Gastroesophageal sphincter (tissue), 3 donors: ENCODE measurements around the gene TBCE.

Experiments used
- POLR2AphosphoS5 ChIP-seq: sonication (generic); formaldehyde crosslinking; IDR thresholded peaks from one replicate; pipeline ENCODE4 v1.6.1; 2017; ENCODE audit warnings: antibody characterized with exemption
- TF ChIP-seq, protein P1 (sequence below), 4 experiments: fragments of 200-600 bp in 2 of 4; fragments of 450-650 bp in 2 of 4; sonication (generic) in 1 of 4; IDR thresholded peaks; one replicate each; pipeline ENCODE4 v1.5.1; 2017 to 2019; ENCODE audit warnings: antibody characterized with exemption in 4 of 4, mild to moderate bottlenecking in 2 of 4, moderate library complexity in 2 of 4

DNA sequence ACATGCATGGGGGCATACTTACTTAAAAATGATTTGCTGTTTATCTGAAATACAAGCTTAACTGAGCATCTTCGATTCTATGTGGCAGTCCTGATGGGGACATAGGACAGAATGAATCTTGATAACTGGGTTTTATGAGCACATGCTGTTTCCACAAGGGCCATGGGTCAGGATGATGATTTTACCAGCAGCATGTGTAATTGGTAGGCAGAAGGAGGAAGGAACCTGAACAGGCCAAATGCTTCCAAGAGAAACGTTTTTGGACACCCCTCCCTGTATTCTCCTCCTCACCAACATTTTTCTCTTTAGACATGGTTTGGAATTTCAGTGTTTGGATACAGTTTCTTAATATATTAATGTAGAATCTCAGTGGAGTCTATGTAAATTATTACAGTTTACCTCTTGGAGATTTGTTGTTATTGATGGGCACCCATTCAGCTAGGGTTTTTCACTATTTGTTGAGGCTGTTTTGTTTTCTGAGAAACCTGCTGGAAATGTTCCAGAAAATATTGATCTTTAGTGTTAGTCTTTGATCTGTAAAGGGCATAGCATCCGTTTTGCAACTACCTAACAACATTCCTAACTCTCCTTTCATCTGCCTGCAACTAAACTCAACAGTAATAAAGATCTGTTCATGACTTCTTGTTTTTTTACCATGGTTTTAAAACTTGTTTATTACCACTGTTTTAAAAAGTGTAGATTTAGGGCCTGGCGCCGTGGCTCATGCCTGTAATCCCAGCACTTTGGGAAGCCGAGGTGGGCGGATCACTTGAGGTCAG lies 42.0 kb downstream of the TBCE start:
- TF ChIP-seq, protein P1, sequence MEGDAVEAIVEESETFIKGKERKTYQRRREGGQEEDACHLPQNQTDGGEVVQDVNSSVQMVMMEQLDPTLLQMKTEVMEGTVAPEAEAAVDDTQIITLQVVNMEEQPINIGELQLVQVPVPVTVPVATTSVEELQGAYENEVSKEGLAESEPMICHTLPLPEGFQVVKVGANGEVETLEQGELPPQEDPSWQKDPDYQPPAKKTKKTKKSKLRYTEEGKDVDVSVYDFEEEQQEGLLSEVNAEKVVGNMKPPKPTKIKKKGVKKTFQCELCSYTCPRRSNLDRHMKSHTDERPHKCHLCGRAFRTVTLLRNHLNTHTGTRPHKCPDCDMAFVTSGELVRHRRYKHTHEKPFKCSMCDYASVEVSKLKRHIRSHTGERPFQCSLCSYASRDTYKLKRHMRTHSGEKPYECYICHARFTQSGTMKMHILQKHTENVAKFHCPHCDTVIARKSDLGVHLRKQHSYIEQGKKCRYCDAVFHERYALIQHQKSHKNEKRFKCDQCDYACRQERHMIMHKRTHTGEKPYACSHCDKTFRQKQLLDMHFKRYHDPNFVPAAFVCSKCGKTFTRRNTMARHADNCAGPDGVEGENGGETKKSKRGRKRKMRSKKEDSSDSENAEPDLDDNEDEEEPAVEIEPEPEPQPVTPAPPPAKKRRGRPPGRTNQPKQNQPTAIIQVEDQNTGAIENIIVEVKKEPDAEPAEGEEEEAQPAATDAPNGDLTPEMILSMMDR (IDR thresholded peaks at IDR 0.05), result no peak
- no peak for TF ChIP-seq POLR2AphosphoS5
